ACHN (cell line): ENCODE data around the gene UGGT1.
A peak's percentile ranks its signal among the peaks of the same experiment; 100 is the strongest.
"Not testable (repeated sequence)": the region's sequence is repeated elsewhere in the genome, so short reads cannot be mapped to it uniquely, and the experiment has no call there.

ENCODE experiments used
- DNase-seq: peaks from one replicate; pipeline ENCODE4 v3.0.0-alpha.2; 2015
- in situ Hi-C: cut with HindIII; loops from 2 replicates; pipeline ENCODE4 v1.10.0; 2017; ENCODE audit warnings: low sequenced_read_pairs, low pct_ligation_motif_present, low pct_unique_long_range_greater_than_20kb

The UGGT1 gene

GRCh38 chr2:128202791-128203190 is 111.8 kb downstream of the UGGT1 start:
- in situ Hi-C loops, result no loop called here
- DNase-seq, result no peak

DNA sequence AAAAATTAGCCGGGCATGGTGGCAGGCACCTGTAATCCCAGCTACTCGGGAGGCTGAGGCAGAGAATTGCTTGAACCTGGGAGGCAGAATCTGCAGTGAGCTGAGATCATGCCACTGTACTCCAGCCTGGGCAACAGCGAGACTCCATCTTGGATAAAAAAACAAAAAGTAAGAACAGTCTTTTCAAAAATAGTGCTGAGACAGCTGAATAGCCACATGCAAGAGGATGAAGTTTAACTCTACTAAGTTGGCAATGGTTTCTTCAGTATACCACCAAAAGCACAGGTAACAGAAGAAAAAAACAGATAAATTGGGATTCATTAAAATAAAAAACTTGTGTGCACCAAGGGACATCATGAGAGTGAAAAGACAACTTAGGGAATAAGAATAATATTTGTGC is 115.2 kb downstream of the UGGT1 start:
- in situ Hi-C loops, result no loop called here
- no peak for DNase-seq

DNA sequence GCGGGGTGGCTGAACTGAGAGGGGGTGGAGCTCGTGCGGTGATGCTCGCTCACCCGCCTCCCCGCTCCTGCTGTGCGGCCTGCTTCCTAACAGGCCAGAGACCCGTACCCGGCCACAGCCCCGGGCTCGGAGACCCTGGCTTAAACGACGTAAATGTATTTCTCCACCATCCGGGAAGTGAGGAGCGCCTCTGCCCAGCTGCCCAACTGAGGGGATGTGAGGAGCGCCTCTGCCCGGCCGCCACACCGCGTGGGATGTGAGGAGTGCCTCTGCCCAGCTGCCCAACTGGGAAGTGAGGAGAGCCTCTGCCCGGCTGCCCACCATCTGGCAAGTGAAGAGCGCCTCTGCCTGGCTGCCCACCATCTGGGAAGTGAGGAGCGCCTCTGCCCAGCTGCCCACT is 117.0 kb downstream of the UGGT1 start:
- DNase-seq, result no peak
- in situ Hi-C loops, result no loop called here

- in situ Hi-C loops, DNase-seq: not testable (repeated sequence)
Measured at GRCh38 chr2:128208631-128209324, 117.8 kb downstream of the UGGT1 start.

DNA sequence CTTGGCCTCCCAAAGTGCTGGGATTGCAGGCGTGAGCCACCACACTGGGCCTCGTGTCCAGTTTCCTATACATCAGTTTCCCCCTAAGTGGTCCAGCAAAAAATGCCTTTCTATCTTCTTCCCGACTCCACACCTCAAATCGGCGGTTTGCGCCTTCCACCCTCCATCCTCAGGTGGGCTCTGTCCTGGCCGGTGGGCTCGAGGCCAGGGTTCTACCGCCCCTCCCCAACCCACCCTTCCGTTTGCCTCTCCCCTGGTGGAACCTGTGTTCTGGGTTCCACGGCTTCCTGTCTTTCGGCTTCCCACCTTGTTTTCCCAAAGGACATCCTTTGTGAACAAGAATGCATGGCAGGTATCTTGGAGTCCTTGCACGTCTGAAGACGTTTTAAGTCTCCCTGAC is 123.3 kb downstream of the UGGT1 start:
- DNase-seq, result no peak
- in situ Hi-C loops, result no loop called here

DNA sequence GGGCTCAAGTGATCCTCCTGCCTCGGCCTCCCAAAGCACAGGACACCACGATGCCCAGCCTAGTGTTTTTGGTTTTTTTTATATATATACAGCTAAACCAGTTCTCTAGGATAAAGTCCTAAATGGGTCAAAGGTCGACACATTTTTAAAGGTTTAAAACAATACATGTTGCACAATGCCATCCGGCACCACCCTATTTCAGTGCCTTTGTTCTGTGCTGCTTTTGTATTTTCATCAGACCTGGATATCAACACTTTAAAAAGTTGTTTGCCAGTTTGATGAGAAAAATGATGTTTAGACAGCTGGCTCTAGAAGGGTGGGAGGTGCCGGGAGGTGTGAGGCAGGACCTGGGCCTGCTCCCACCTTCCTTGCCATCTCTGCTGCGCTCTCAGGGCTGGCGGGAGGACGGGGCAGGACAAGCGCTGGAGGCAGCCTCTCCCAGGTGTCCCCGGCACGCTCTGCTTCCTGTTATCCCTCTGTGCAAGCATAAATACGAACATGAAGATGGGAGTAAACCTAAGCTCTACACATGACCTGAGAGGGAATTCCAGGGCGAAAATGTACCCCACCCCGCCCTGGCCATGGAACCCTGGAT is 124.0 kb downstream of the UGGT1 start:
- in situ Hi-C loops, result no loop called here
- no peak for DNase-seq

- in situ Hi-C loops, result no loop called here
- DNase-seq, result no peak
Measured at GRCh38 chr2:128215897-128216642, 125.1 kb downstream of the UGGT1 start.

GRCh38 chr2:128217671-128218070 is 126.7 kb downstream of the UGGT1 start:
- in situ Hi-C loops, result no loop called here
- no peak for DNase-seq

DNA sequence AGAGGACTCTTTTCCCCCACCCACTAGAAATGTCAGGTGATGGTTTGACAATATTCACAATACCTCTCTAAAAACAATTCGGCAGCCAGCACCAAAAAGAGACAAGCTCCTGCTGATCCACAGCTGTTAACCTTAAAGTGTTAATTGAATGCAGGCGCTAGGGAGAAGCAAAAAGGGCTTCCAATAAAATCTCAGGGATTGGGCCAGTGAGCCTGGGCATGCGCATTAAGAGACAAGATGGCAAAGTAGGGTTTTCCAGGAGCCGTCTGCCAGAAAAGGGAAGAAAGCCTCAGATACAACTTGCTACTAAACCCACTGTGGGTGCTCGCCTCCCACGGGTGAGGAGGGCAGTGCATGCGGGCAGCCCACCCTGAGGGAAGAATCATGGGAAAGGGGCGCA is 128.9 kb downstream of the UGGT1 start:
- in situ Hi-C loops, result no loop called here
- DNase-seq, result no peak

- no peak for DNase-seq
Measured at GRCh38 chr2:128227862-128228261, 136.9 kb downstream of the UGGT1 start.

DNA sequence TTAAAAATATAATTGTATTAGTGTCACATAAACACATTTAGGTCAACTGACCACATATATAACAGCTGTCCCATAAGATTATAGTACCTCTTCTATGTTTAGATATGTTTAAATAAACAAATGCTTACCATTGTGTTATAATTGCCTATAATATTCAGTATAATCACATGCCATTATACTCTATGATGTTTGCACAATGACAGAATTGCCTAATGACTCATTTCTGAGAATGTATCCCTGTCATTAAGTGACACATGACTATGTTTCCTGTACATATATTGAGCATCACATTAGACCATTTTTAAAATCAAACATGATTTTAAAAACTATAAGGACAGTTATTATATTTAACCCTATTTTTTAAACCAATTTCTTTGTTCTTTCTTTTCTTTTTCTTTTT is 137.9 kb downstream of the UGGT1 start:
- in situ Hi-C loops, result no loop called here
- DNase-seq, result no peak

More at GRCh38 chr2:128227862-128228261, 136.9 kb downstream of the UGGT1 start:
- in situ Hi-C loops, result no loop called here

DNA sequence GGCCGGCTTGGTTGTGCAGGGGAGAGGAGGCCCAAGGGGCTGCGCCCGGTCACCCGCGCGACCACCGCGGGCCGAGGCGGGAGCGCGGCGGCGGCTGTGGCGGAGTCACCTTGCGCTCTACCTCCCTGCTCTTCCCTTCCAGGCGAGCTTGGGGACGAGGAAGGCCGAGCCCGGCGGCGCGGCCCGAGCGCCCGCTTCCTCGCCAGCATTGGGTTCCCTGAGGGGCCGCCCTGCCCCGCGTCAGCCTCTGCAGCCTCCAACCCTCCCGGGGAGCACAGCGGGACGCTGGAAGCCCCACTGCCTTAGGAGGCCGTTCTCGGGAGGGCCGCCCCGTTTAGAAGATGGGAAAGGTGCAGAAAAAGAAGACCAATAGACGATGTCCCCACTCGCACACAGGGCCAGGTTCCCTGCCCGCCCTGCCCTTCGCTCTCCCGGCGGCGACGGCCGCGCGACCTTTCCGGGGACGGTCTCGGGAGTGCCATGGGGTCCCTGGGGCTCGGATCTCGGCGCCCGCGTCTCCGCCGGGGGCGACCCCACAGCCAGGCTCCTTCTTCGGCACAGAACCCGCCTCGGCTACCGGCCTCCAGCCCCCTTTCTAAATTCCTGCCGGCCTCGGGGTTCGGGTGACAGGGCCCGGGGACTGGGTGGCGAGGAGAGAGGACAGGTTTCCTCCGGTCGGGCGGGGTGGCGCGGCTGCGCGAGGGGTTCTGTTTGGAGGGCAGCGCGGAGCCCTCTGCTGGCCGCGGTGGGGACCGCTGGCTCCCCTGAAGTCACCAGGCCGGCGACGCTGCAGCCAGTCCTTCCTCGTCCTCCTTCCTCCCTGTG is 142.2 kb downstream of the UGGT1 start:
- in situ Hi-C loops, result no loop called here
- peak; percentile 75 for DNase-seq

DNA sequence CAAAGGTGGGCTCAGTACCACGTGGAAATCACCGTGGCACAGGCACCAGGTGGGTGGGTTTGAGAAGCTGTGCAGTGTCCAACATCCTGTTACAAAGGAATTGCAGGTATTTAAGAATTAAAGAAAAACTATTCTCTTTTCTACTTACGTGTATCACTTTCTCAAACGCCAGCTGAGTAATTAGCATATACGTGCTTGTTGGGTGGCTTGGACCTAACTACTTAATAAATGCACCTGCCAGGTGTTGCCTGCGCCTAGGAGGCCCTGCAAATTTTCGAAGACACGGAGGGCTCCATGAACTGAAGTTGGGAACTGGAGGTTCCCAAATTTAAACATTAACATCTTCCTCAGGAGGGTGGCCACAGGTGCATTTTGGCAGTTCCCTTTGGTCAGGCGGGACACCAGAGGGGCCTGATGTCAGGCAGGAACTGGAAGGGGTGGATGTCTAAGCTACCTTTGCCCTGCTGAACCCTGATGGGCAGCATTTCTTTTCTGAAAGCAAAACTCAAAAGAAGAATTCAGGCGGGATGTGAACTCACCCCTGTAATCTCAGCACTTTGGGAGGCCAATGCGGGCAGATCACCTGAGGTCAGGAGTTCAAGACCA is 142.9 kb downstream of the UGGT1 start:
- DNase-seq, result no peak
- in situ Hi-C loops, result no loop called here

GRCh38 chr2:128234613-128235012 is 143.6 kb downstream of the UGGT1 start:
- DNase-seq, result no peak
- in situ Hi-C loops, result no loop called here

DNA sequence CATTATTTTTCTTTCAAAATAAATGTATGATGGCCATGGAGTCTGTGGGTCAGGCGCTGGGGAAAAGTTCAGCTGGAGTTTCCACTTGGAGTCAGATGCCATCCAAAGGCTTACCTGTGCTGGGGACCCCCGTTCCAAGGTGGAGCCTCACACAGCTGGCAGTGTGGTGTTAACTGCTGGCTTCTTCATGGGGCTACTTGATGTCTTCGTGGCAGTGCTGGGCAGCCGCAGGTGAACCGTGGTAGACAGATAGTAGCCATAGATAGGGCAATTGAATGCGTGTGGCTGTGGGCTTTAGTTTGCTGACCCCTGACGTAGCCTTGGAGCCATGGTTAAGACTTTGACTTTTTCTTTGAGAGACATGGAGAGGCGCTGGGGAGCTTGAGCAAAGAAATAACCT is 144.6 kb downstream of the UGGT1 start:
- DNase-seq, result no peak
- in situ Hi-C loops, result no loop called here

DNA sequence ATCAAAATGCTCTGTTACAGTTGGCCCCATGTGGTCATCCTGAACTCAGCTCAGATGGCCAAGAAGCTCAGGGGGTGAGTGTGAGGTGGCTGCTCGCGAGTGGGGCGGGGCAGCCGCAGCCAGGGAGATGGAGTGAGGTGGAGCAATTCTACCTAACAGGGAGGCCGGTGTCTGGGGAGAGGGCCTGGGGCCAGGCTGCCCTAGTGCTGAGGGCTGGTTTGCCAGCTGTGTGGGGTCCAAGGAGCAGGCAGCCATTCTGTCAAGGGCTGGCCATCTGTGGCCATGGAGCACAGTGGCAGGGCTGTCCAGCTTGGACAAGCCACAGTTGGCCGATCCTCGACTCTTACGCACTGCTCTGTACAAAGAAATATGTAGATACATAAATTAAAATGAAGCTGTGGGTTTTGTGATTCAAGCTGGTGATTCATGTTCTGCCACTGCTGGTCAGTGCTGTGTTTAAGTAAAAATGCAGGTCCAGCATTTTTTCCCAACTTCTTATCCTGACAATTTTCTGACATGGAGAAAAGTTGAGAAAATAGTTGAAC is 145.6 kb downstream of the UGGT1 start:
- DNase-seq, result no peak
- in situ Hi-C loops, result no loop called here

GRCh38 chr2:128237081-128237534 is 146.1 kb downstream of the UGGT1 start:
- in situ Hi-C loops, result no loop called here
- no peak for DNase-seq

DNA sequence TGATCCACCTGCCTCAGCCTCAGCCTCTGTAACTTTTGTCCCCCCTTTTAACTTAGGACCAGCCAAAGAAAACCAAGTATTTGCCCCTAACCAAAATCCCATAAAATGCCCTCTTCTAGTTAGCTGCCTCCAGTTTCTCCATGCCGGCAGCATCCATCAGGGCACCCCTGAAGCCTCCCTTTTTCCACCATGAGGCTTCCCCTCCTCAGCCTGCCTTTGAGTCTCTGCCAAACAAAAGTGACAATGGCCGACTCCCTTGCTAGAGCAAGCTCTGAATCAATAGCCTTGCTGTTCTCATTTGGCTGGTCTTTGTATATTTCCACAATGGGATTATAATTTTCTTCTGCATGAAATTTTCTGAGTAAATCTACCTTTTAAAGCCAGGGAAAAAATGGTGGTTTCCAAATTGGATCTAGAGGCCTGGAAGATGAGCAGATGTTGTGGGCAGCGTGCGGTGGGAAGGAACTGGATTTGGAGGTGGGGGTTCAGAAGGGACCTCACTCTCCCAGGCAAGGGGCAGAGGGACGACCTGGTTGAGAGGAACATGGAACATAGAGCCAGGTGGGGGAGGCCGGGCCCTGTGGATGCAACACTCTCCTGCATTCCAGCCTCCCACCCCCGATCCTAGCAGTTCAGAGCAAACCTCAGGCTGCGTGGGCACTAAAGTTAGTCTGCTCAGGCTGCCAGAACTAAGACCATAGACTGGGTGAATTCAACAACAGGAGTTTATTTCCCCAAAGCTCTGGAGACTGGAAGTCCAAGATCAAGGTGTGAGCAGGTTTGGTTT is 147.1 kb downstream of the UGGT1 start:
- DNase-seq, result no peak
- in situ Hi-C loops, result no loop called here
